Activated CD8-positive, alpha-beta memory T cell treated with anti-CD3 and anti-CD28 coated beads for 1 hour (primary cell): ENCODE measurements around the gene STARD10.
"Not testable (repeated sequence)": the region's sequence is repeated elsewhere in the genome, so short reads cannot be mapped to it uniquely, and the experiment has no call there.

Source experiments
- DNase-seq, 2 donors: peaks; one replicate each; pipeline ENCODE4 v3.0.0-alpha.2; 2020; ENCODE audit warnings: low read depth in 1 of 2; ENCODE audit errors: extremely low read depth in 1 of 2

The STARD10 gene

DNA sequence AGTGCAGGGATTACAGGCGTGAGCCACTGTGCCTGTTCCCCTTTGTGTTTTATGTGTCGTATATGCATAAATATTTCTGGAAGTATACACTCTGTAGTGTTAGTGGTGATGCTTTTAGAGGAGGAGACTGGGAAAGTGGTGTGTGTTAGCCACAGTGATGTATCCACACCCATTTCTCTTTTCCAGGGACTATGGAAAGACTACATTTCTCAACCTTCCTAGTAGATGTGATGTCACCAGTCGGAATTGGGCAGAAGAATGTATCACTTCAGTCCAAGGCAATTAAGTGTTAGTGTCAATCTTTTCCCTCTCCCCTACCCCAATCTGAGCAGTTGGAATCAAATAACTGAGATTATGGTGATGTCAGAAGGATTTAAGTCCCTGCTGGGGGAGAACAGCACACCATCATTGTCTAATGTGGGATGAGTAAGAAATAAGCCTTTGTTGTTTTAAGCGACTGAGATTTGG lies 14.5 kb upstream of the STARD10 start:
- no peak for DNase-seq

DNA sequence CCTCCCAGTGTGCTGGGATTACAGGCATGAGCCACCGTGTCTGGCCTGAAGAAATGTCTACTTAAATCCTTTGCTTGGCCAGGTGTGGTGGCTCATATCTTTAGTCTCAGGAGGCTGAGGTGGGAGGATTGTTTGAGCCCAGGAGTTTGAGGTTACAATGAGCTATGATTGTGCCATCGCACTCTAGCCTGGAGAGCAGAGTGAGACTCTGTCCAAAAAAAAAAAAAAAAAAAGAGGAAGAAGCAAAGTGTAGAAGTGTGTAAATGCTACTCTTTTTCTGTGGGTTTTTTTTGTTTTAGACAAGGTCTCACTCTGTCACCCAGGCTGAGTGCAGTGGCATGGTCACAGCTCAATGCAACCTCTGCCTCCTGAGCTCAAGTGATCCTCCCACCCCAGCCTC lies 13.9 kb upstream of the STARD10 start:
- no peak for DNase-seq

DNA sequence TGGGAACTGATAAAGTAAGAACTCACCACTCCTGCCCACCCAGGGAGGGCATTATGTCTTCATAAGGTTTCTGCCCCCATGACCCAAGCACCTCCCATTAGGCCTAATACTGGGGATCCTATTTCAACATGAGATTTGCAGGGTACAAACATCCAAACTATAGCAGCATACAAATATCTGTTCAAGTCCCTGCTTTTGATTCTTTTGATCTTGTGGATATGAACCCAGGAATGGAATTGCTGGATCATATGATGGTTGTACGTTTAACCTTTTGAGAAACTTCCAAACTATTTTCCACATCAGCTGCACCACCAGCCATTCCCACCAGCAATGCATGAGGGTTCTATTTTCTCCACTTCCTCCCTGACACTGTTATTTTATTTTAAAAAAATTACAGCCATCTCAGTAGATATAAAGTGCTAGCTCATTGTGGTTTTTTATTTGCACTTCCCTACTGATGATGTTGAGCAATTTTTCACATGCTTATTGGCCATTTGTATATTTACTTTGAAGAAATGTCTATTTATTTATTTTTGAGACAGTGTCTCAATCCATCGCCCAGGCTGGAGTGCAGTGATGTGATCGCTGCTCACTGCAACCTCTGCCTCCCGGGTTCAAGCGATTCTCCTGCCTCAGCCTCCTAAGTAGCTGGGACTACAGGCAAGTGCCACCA lies 13.3 kb upstream of the STARD10 start:
- DNase-seq: no peak

DNA sequence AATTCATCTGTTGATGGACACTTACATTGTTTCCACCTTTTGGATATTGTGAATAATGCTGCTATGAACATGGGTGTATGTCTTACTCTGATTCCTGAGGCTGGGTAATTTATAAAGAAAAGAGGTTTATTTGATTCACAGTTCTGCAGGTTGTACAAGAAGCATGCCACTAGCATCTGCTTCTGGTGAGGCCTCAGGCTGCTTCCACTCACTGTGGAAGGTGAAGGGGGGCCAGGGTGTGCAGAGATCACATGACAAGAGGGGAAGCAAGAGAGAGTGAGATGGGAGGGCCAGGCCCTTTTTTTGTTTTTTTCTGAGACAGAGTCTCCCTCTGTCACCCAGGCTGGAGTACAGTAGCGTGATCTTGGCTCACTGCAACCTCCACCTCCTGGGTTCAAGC lies 12.5 kb upstream of the STARD10 start:
- not testable (repeated sequence) for DNase-seq

DNA sequence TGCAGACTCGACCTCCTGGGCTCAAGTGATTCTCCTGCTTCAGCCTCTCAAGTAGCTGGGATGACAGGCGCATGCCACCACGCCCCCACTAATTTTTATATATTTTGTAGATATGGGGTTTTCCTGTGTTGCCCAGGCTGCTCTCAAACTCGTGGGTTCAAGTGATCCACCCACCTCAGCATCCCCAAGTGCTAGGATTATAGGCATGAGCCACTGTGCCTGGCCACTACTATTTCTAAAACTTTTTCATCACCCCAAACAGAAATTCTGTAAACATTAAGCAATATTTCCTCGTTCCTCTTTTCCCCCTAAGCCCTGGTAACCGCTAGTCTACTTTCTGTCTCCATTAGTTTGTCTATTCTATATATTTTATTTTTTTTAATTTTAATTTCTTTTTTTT lies 11.4 kb upstream of the STARD10 start:
- no peak for DNase-seq

DNA sequence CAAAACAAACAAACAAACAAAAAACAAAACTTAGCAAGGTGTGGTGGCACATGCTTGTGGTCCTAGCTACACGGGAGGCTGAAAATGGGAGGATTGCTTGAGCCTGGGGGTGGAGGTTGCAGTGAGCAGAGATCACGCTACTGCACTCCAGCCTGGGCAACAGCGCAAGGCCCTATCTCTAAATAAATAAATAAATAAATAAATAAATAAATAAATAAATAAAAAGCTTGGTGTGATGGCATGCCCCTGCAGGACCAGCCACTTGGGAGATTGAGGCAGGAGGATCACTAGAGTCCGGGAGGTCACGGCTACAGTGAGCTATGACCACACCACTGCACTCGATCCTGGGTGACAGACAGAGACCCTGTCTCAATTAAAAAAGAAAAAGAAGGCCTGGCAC lies 9.0 kb upstream of the STARD10 start:
- DNase-seq: no peak

DNA sequence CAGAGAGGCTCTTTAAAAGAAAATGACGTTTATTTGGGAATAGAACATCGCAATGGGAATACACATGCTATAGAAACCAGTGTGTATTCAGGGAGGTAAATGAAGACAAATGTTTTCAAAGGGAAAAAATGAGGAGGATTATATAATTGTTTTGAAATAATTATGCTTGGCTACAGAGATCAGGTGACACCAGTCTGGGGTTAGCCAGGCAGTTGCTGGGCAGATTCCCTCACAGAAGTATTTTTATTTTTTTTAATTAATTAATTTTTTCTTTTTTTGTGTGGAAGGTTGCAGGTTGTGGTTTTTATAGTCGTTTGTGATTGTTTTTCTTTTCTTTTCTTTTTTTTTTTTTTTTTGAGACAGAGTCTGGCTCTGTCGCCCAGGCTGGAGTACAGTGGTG lies 5.6 kb upstream of the STARD10 start:
- no peak for DNase-seq

DNA sequence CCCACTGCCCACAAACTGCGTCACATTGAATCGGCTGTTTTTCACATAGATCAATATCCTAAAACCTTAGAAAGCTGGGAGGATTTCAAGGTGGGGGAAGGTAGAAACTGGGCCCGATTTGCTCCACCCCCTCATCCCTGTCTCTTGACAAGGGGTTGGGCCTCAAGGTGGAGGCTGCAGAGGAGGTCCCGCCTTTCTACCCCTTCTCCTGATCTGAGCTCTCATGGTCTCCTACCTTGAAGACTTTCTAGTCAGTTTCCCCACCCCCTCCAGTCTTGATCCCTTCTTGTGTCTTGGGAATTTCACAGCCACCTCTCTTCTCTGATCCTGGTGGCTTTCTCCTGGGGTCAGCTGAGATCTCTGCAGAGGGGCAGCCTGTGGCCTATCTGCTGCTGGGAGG lies 4.5 kb upstream of the STARD10 start:
- DNase-seq: no peak

DNA sequence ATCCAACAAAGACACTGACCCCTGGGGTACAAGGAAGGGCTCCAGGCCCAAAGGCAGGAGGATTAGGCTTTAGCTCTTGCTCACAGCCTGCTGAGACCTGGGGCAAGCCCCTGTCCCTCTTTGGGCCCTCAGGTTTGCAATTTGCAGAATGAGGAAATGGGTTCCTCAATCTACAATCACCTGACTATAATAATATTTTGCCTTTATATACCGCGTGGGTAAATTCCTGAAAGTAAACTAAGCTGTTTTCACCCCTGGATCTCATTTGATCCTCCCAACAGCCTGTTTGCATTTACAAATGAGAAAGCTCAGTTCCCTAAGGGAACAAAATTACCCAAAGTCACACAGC lies 797 bp downstream of the STARD10 start:
- no peak for DNase-seq

DNA sequence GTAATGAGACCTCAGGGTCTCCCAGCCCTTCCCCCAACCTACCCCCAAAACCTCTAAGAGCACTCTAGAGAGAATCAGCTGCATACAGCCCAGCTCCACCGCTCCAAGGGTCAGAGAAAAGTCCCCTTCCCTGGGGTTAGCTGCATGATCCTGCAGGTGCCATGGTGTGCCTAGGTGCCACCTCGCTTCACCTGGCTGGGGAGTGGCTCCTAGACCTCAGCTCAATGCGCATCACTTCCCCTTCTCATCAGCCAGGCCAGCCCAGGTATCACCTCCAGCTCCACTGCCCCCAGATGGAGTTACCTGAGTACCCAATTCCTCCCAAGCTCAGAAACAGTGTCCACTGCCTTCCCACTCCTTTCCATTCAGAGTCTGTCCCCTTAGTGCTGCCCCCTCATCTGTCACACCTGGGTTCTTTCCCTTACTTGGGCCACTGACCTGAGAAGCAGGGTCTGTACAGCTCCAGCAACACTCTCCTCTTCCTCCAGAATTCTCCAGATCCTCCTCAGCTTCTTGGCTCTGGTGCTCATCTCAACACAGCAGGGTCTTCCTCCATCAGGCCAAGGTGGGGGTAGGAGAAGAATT lies 1.3 kb downstream of the STARD10 start:
- DNase-seq: no peak

DNA sequence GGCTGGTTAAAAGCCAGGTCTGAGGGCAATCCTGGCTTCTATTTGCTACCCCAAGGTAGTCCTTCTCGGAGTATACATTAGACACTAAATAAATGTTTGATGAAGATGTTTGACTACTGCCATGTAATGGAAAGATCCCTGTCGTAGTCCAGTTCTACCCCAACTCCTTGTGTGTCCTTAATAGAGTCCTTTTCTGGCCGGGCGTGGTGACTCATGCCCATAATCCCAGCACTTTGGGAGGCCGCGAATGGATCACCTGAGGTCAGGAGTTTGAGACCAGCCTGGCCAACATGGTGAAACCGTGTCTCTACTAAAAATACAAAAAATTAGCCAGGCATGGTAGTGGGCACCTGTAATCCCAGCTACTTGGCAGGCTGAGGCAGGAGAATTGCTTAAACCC lies 2.6 kb downstream of the STARD10 start:
- DNase-seq: not testable (repeated sequence)

DNA sequence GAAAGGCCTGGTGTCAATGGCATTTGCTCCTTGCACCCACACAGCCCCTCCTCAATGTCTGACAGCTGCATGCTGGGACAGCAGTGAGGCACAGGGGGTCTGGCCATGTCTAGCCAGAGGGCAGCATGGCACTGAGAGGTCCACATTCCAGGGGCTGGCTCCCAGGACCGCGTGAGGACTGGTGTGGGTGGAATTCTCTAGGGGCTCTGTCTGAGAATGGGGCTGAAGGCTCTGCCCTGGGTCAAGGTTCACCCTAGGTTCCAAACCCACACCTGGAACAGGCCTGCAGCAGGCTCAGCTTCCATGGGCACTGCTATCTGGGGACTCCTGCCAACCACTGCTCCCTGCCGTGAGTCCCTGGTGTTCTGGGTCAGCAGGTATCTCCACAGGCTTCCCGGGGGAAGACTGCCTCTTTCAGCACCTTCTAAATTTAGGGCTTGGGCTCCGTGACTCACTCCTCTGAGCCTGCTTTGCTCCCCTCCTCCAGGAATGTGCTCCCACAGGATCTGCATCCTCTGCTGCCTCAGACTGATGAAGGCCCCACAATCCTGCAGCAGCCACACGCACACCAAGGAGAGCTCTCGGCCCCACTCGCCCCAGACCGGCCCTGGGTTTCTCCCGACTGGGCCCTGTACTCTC lies 4.2 kb downstream of the STARD10 start:
- DNase-seq: no peak

DNA sequence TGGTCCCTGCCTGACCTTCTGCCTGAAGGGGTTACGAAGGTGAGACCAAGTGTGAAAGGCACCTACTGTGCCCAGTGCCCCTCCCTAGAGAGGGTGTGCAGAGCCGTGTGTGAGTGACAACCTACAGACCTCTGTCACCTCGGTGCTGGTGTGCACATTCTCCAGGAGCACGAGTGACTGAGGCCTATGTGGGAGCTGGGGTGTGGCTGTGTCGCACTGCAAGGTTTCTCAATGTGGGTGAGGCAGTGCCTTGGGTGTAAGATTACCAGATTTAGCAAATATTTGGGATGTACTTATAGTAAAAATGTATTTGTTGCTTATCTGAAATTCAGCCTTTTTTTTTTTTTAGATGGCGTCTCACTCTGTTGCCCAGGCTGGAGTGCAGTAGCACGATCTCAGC lies 5.6 kb downstream of the STARD10 start:
- DNase-seq: no peak

DNA sequence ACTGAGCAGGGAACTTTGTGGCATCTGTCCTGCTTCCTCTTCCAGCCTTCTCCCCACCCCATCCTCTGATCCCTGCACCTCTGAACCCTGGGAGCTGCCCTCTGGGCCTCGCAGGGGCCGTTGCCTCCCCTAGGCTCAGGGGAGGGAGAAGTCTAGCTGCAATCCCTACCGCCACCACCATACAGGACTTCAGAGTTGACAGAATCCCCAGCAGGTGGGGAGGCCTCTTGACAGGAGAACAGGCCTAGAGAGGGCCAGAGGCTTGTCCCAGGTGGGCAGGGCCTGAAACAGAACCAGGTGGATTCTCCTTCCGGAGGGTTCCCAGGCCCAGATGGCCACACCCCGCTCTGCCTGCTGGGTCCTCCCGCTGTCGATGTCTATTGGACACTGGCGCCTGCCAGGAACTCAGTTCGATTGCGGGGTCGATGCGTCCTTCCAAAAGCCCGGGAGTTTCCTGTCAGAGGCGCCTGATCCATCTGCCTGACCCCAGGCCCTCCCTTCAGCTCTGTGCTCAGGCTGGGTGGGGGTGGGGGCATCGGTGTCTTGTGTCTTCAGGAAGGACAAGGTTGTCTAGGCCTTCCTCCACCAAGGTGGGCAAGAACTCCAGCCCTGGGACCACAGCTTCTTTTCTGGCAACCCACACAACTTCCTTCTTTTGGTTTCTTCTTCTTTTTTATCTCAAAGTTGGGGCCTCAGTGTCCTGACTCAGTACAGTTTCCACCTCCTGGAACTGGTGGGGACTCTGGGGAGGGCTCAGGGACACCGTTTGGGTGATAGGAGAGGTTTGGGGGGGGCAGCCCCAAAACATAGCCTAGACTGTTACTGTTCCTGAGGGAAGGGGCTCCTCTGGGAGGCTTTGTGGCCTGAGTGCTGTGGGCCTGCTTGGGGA lies 6.4 kb downstream of the STARD10 start:
- no peak for DNase-seq

DNA sequence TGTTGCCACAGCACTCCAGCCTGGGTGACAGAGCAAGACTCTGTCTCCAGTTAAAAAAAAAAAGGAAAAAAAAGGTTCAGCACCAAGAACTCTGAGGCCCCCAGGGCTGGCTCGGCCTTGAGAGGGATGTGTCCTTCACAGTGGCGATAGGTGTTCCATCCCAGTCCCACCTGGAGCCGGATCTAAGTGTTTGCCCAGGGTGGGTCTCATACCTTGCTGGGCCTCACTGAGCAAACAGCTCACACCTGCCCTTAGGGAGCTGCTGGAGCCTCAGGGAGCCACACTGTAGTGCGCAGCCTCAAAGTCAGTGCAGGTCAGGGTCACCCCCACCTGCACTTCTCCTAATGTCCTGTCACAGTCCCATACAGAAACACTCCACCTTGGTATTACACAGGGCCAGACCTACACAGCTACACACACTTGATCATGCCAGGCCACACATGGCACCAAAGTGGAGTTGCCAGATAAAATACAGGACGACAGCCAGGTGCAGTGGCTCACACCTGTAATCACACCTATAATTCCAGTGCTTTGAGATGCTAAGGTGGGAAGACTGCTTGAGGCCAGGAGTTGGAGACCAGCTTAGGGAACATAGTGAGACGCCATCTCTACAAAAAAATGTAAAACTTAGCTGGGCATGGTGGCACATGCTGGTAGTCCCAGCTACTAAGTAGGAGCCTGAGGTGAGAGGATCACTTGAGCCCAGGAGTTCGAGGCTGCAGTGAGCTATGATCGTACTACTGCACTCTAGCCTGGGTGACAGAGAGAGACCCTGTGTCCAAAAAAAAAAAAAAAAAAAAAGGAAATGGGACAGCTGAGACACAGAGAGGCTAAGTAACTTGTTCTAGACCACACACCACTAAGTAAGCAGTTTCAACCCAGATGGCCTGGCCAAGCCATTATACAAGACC lies 7.3 kb downstream of the STARD10 start:
- DNase-seq: no peak

DNA sequence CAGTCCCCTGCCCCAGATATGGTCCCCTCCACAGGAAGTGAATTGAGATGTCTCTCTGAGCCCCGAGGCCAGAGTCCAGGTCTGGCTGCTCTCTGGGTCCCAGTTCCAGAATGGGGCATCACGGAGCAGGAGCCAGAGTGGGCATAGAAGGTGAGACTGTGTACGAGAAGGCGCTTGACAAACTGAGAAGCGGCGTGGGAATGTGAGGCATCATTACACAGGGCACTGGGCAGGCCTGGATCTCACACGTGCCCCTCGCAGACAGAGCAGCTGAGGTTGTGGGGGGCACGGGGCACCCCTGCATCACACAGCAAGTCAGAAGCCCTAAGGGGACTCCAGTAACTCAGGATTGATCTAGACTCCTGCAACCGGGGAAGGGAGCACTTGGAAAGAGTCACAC lies 9.2 kb downstream of the STARD10 start:
- no peak for DNase-seq

DNA sequence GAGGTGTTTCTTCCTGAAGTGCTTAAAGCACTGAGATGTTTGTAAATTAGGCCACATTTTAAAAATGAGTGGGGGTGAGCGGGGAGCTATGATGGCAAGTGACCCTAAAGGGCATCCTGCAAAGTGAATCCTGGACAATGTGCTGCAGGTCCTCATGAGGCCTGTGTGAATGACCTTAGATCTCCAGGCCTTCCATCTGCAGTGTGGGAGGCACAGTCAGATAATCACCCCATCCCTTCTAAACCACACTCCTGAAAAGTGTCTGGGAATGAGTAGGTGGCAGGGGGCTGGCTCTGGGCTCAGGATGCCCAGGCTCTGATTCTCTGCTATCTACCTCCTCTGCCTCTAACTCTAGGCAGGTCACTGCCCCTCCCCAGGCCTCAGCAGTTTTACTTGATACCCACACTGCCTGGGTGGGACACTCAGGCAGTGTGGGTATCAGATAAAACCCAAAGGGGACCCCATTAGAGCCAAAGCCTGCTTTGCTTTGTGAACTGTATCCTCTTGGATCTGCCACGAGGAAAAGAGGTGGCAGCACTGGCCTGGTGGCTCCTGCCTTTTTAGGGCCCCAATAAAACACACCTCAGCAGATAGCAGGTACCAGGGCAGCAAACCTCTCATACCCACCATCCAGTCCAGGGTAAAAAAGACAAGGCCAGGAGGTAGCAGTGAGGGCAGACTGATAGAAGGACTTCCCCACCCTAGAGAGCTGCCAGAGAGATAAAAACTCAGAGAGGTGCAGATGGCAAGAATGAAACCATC lies 10.5 kb downstream of the STARD10 start:
- DNase-seq: no peak

DNA sequence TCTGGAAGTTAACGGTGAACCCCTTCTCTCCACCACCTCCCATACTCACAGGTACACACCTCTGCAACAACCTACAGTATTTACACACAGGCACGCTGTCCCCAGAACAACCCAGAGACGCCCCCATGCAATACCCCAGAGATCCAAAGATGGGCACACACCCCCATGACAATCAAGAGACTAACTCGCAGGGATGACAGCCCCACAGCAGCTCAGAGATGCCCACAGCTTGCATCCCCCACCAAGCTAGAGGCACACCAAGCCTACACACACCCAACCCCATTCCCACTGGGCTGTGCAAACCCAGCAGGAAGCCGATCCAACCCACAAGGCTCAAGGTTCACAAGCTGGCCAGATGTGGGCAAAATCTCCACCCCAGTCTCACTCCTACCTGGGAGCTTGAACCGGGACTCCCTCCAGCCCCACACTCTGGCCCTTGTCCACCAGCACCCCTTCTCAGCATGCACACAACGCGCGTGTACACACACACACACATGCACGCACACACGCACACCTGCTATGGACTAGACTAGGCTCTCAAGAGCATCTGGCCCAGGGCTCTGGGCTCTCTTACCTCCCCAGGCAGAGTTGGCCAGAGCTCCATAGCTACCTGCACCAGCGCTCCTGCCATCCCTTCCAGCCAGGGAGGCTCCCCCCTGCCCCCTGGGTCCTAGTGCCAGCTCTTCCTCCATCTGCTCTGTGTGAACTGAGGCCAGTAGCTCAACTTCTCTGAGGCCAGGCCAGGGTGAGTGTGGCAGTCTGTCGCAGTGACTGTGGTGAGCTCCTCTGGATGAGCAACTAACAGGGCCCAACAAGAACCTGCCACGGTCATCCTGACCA lies 11.5 kb downstream of the STARD10 start:
- no peak for DNase-seq
